Duodenal mucosa (tissue), 2 donors: Measurements from ENCODE around the gene VIPR1.

ENCODE experiments used
- H3K27ac ChIP-seq: one replicate; pipeline ENCODE4 v1.7.0; 2013; ENCODE audit warnings: low read depth, low read length
- H3K27me3 ChIP-seq, 2 donors: one replicate each; pipeline ENCODE4 v1.7.0; 2013; ENCODE audit warnings: low read length in 2 of 2, control low read depth in 1 of 2; ENCODE audit not compliant: insufficient read depth in 2 of 2, control insufficient read depth in 1 of 2
- H3K36me3 ChIP-seq, 2 donors: one replicate each; pipeline ENCODE4 v1.7.0; 2013; ENCODE audit warnings: low read length in 2 of 2, control low read depth in 1 of 2; ENCODE audit not compliant: insufficient read depth in 2 of 2, control insufficient read depth in 1 of 2
- H3K4me1 ChIP-seq, 2 donors: one replicate each; pipeline ENCODE4 v1.7.0; 2013; ENCODE audit warnings: low read length in 2 of 2, control low read depth in 1 of 2; ENCODE audit not compliant: insufficient read depth in 2 of 2, control insufficient read depth in 1 of 2
- H3K4me3 ChIP-seq, 2 donors: one replicate each; pipeline ENCODE4 v1.7.0; 2013; ENCODE audit warnings: low read length in 2 of 2, low read depth in 1 of 2
- H3K9ac ChIP-seq, 2 donors: one replicate each; pipeline ENCODE4 v1.7.0; 2013; ENCODE audit warnings: low read length in 2 of 2, low read depth in 1 of 2
- H3K9me3 ChIP-seq, 2 donors: one replicate each; pipeline ENCODE4 v1.7.0; 2013; ENCODE audit warnings: low read length in 2 of 2, control low read depth in 1 of 2; ENCODE audit not compliant: control insufficient read depth in 1 of 2

VIPR1 gene

GRCh38 chr3:42477696-42478095, 24.7 kb upstream of the VIPR1 start:
- H3K27me3 ChIP-seq = no peaks in the 10 kb centered on the region
- H3K4me1 ChIP-seq = peaks cover 31 to 32% of the 10 kb centered on the region in 2 donors
- H3K9ac ChIP-seq = no peak overlapping the region
- no peak overlapping the region for H3K4me3 ChIP-seq
- H3K36me3 ChIP-seq = no peaks in the 10 kb centered on the region
- H3K27ac ChIP-seq = no peak overlapping the region
- peaks cover 2 to 24% of the 10 kb centered on the region in 2 donors for H3K9me3 ChIP-seq

DNA sequence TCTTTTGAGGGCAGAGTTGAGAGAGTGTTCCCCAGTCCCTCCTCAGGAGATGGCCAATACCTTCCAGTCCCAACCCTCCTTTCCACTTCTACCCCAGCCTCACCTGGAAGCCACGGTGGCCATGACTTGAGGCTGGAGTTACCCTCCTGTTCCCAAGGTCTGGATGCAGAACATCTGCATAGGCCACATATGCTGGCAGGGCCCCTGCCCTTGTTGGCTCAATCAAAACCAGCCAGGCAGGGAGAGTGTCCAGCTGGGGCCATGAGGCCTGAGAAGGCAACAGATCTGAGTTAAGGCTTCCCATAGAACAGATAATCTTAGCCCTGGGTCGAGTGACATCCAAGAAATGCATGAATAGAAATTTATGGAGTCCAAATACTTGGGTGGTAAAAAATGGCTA, 23.6 kb upstream of the VIPR1 start:
- Histone ChIP-seq H3K9me3 (peaks cover 2 to 24% of the 10 kb centered on the region in 2 donors), H3K27ac (no peak overlapping the region), H3K36me3 (no peaks in the 10 kb centered on the region), H3K4me3 (no peak overlapping the region), H3K9ac (no peak overlapping the region), H3K4me1 (peaks cover 20 to 22% of the 10 kb centered on the region in 2 donors), H3K27me3 (no peaks in the 10 kb centered on the region)

GRCh38 chr3:42486814-42487565, 15.5 kb upstream of the VIPR1 start:
- no peaks in the 10 kb centered on the region for H3K27me3 ChIP-seq
- no peak overlapping the region for H3K27ac ChIP-seq
- H3K4me1 ChIP-seq = peaks cover 11 to 15% of the 10 kb centered on the region in 2 donors
- peaks cover 0 to 3% of the 10 kb centered on the region in 2 donors for H3K9me3 ChIP-seq
- no peak overlapping the region for H3K9ac ChIP-seq
- no peak overlapping the region for H3K4me3 ChIP-seq
- H3K36me3 ChIP-seq = no peaks in the 10 kb centered on the region

- Histone ChIP-seq H3K36me3 (no peaks in the 10 kb centered on the region), H3K9me3 (no peaks in the 10 kb centered on the region), H3K4me3 (no peak overlapping the region), H3K27me3 (no peaks in the 10 kb centered on the region), H3K4me1 (peaks cover 24 to 26% of the 10 kb centered on the region in 2 donors), H3K9ac (no peak overlapping the region), H3K27ac (no peak overlapping the region)
These were observed 13.8 kb upstream of the VIPR1 start for GRCh38 chr3:42488687-42489086.

- peaks cover 24 to 26% of the 10 kb centered on the region in 2 donors for H3K4me1 ChIP-seq
- no peaks in the 10 kb centered on the region for H3K27me3 ChIP-seq
- no peak overlapping the region for H3K9ac ChIP-seq
- no peak overlapping the region for H3K4me3 ChIP-seq
- no peaks in the 10 kb centered on the region for H3K9me3 ChIP-seq
- no peak overlapping the region for H3K27ac ChIP-seq
- H3K36me3 ChIP-seq = no peaks in the 10 kb centered on the region
These were observed 13.1 kb upstream of the VIPR1 start for GRCh38 chr3:42489116-42489936.

GRCh38 chr3:42489937-42490227, 12.6 kb upstream of the VIPR1 start:
- H3K9ac ChIP-seq = no peak overlapping the region
- no peaks in the 10 kb centered on the region for H3K27me3 ChIP-seq
- H3K36me3 ChIP-seq = no peaks in the 10 kb centered on the region
- no peak overlapping the region for H3K27ac ChIP-seq
- H3K9me3 ChIP-seq = no peaks in the 10 kb centered on the region
- no peak overlapping the region for H3K4me3 ChIP-seq
- peaks cover 24 to 26% of the 10 kb centered on the region in 2 donors for H3K4me1 ChIP-seq

- Histone ChIP-seq H3K9me3 (no peaks in the 10 kb centered on the region), H3K27ac (no peak overlapping the region), H3K9ac (no peak overlapping the region)
These were observed 12.2 kb upstream of the VIPR1 start for GRCh38 chr3:42490243-42490642.

GRCh38 chr3:42491881-42492507, 10.4 kb upstream of the VIPR1 start:
- Histone ChIP-seq H3K9me3 (no peaks in the 10 kb centered on the region), H3K9ac (no peak overlapping the region), H3K36me3 (no peaks in the 10 kb centered on the region), H3K27me3 (no peaks in the 10 kb centered on the region), H3K27ac (no peak overlapping the region), H3K4me1 (peaks cover 21 to 41% of the 10 kb centered on the region in 2 donors), H3K4me3 (no peak overlapping the region)

More at GRCh38 chr3:42490243-42490642, 12.2 kb upstream of the VIPR1 start:
- Histone ChIP-seq H3K27me3 (no peaks in the 10 kb centered on the region), H3K4me1 (peaks cover 24 to 26% of the 10 kb centered on the region in 2 donors), H3K36me3 (no peaks in the 10 kb centered on the region), H3K4me3 (no peak overlapping the region)

GRCh38 chr3:42492508-42493080, 9.8 kb upstream of the VIPR1 start:
- peaks cover 27 to 45% of the 10 kb centered on the region in 2 donors for H3K4me1 ChIP-seq
- no peak overlapping the region for H3K4me3 ChIP-seq
- no peak overlapping the region for H3K9ac ChIP-seq
- no peaks in the 10 kb centered on the region for H3K27me3 ChIP-seq
- H3K36me3 ChIP-seq = no peaks in the 10 kb centered on the region
- no peak overlapping the region for H3K27ac ChIP-seq
- no peaks in the 10 kb centered on the region for H3K9me3 ChIP-seq
